HepG2 (cell line): Measurements from ENCODE around the gene CASD1. TPM values are rescaled to one million over a fixed set of nuclear protein-coding genes. Genes with fewer than 3 reads are reported as not detected.
A peak's percentile ranks its signal among the peaks of the same experiment; 100 is the strongest.

ENCODE experiments used
- ARID5B ChIP-seq: IDR thresholded peaks from 2 replicates; pipeline ENCODE4 v1.4.0; 2020; ENCODE audit warnings: mild to moderate bottlenecking, missing genetic modification reagents
- CBFB ChIP-seq: sonication (generic); formaldehyde crosslinking; IDR thresholded peaks from 2 replicates; pipeline ENCODE4 v1.4.0; 2020; ENCODE audit warnings: missing genetic modification reagents
- JUNB ChIP-seq: sonication (generic); formaldehyde crosslinking; IDR thresholded peaks from 2 replicates; pipeline ENCODE4 v1.8.0; 2022; ENCODE audit warnings: missing genetic modification reagents, mild to moderate bottlenecking, borderline replicate concordance
- MIER3 ChIP-seq: IDR thresholded peaks from 2 replicates; pipeline ENCODE4 v1.6.1; 2016; ENCODE audit warnings: missing compliant biosample characterization, borderline replicate concordance
- MXD1 ChIP-seq: sonication (generic); formaldehyde crosslinking; IDR thresholded peaks from 2 replicates; pipeline ENCODE4 v1.4.0; 2020; ENCODE audit warnings: mild to moderate bottlenecking, missing genetic modification reagents
- NBN ChIP-seq: fragments of 450-650 bp; conservative IDR thresholded peaks from 2 replicates; pipeline ENCODE4 v1.6.1; 2017
- TBX2 ChIP-seq: sonication (generic); formaldehyde crosslinking; IDR thresholded peaks from 2 replicates; pipeline ENCODE4 v1.5.0; 2020; ENCODE audit warnings: missing genetic modification reagents, mild to moderate bottlenecking, borderline replicate concordance
- U2AF1 ChIP-seq: fragments of 200-400 bp; formaldehyde crosslinking; optimal IDR thresholded peaks from 2 replicates; pipeline ENCODE3; 2017; ENCODE audit warnings: mild to moderate bottlenecking, low read depth, low read length
- YY1 ChIP-seq: IDR thresholded peaks from 2 replicates; pipeline ENCODE4 v1.6.1; 2011; ENCODE audit warnings: low read length, low read depth, moderate library complexity, mild to moderate bottlenecking; ENCODE audit not compliant: insufficient read depth, insufficient replicate concordance
- ZBTB33 ChIP-seq: sonication (generic); formaldehyde crosslinking; IDR thresholded peaks from 2 replicates; pipeline ENCODE4 v1.4.0; 2020; ENCODE audit warnings: missing genetic modification reagents
- ZNF136 ChIP-seq: sonication (generic); formaldehyde crosslinking; IDR thresholded peaks from 2 replicates; pipeline ENCODE4 v1.8.1; 2022; ENCODE audit warnings: low read depth, mild to moderate bottlenecking, moderate library complexity, missing genetic modification reagents
- ZNF138 ChIP-seq: sonication (generic); formaldehyde crosslinking; IDR thresholded peaks from 2 replicates; pipeline ENCODE4 v1.5.0; 2020; ENCODE audit warnings: mild to moderate bottlenecking, low read depth, missing genetic modification reagents
- ZNF296 ChIP-seq: sonication (generic); formaldehyde crosslinking; conservative IDR thresholded peaks from 2 replicates; pipeline ENCODE4 v1.5.0; 2020; ENCODE audit warnings: mild to moderate bottlenecking, missing genetic modification reagents
- ZNF335 ChIP-seq: sonication (generic); formaldehyde crosslinking; IDR thresholded peaks from 2 replicates; pipeline ENCODE4 v1.4.0; 2020; ENCODE audit warnings: missing genetic modification reagents
- ZNF546 ChIP-seq: sonication (generic); formaldehyde crosslinking; conservative IDR thresholded peaks from 2 replicates; pipeline ENCODE4 v1.8.1; 2023; ENCODE audit warnings: mild to moderate bottlenecking, missing genetic modification reagents
- ZNF609 ChIP-seq: sonication (generic); formaldehyde crosslinking; IDR thresholded peaks from 2 replicates; pipeline ENCODE4 v1.4.0; 2020; ENCODE audit warnings: mild to moderate bottlenecking, missing genetic modification reagents, borderline replicate concordance
- ZNF761 ChIP-seq: sonication (generic); formaldehyde crosslinking; conservative IDR thresholded peaks from 2 replicates; pipeline ENCODE4 v1.4.0; 2020; ENCODE audit warnings: mild to moderate bottlenecking, missing genetic modification reagents
- ZNF776 ChIP-seq: sonication (generic); formaldehyde crosslinking; IDR thresholded peaks from 2 replicates; pipeline ENCODE4 v1.4.0; 2020; ENCODE audit warnings: mild to moderate bottlenecking, missing genetic modification reagents
- ZNF777 ChIP-seq: sonication (generic); formaldehyde crosslinking; IDR thresholded peaks from 2 replicates; pipeline ENCODE4 v1.4.0; 2020; ENCODE audit warnings: missing genetic modification reagents
- polyA plus RNA-seq, 8 experiments: library from polyadenylated mRNA; depleted of rRNA in 3 of 8; stranded (reverse) in 7 of 8; unstranded in 1 of 8; fragments of >200 nt; fragmentation: Illumina TruSeq in 4 of 8; extraction: Trizol in 4 of 8; gene quantifications; 2 replicates each; pipeline versions ENCODE4 v1.2.1 to v1.2.3, GENCODE V29; 2011 to 2016; ENCODE audit warnings: low read depth in 4 of 8, missing spikeins in 1 of 8, mixed read lengths in 1 of 8; ENCODE audit not compliant: insufficient read depth in 1 of 8
- total RNA-seq, 5 experiments: library from RNA; depleted of rRNA; stranded (reverse); fragments of >200 nt; fragmentation: Illumina TruSeq; extraction: Trizol; gene quantifications; 2 replicates each; pipeline ENCODE4 v1.2.3, GENCODE V29; 2016; ENCODE audit warnings: low read depth in 1 of 5

The CASD1 gene
- total and polyA plus RNA-seq, 2 of the 13 experiments (the other 11 are each of a cell fraction or from before 2014, with no cell fraction given), result 22.9 to 32.6 TPM

GRCh38 chr7:94509264-94509886, at the start of gene CASD1 (continued):
- TF ChIP-seq U2AF1 (no peak), ZBTB33 (CRISPR knock-in tag) (no peak), NBN (no peak), ZNF296 (CRISPR knock-in tag) (peak; percentile 37; the same call in 1 of the 2 replicates), ZNF136 (CRISPR knock-in tag) (0 out of 2 replicates have a peak, but pooled peaks have one; percentile 53), YY1 (no peak), ZNF776 (CRISPR knock-in tag) (no peak), MIER3 (peak; percentile 11; the same call in 1 of the 2 replicates), ZNF138 (CRISPR knock-in tag) (no peak), JUNB (CRISPR knock-in tag) (no peak), TBX2 (0 out of 2 replicates have a peak, but pooled peaks have one; percentile 20), ZNF335 (CRISPR knock-in tag) (no peak), ZNF546 (no peak), CBFB (CRISPR knock-in tag) (no peak), ZNF761 (CRISPR knock-in tag) (0 out of 2 replicates have a peak, but pooled peaks have one; percentile 41), ARID5B (CRISPR knock-in tag) (no peak), MXD1 (CRISPR knock-in tag) (no peak), ZNF609 (CRISPR knock-in tag) (peak; percentile 50; the same call in 1 of the 2 replicates), ZNF777 (CRISPR knock-in tag) (no peak)
